HG02970 (cell line): ENCODE results near the gene TRIO.

ENCODE experiments used
- ATAC-seq: cut with Tn5 transposase; IDR thresholded peaks from one replicate; pipeline ENCODE4 v1.9.1; 2021; ENCODE audit warnings: mild to moderate bottlenecking, moderate library complexity, moderate number of reproducible peaks; ENCODE audit not compliant: unreplicated experiment, low FRiP score

Gene TRIO

GRCh38 chr5:14308384-14309154 is 165.4 kb downstream of the TRIO start:
- ATAC-seq: no peak

GRCh38 chr5:14309199-14309598 is 166.1 kb downstream of the TRIO start:
- ATAC-seq: no peak

GRCh38 chr5:14309878-14310531 is 166.9 kb downstream of the TRIO start:
- ATAC-seq: no peak

- ATAC-seq: no peak
Measured at GRCh38 chr5:14310901-14311300, 167.8 kb downstream of the TRIO start.

- no peak for ATAC-seq
Measured at GRCh38 chr5:14313986-14314690, 171.0 kb downstream of the TRIO start.

GRCh38 chr5:14316471-14316870 is 173.3 kb downstream of the TRIO start:
- ATAC-seq: no peak

GRCh38 chr5:14319102-14319501 is 176.0 kb downstream of the TRIO start:
- ATAC-seq: no peak

GRCh38 chr5:14321936-14322335 is 178.8 kb downstream of the TRIO start:
- ATAC-seq: no peak

GRCh38 chr5:14322437-14323187 is 179.5 kb downstream of the TRIO start:
- no peak for ATAC-seq

- ATAC-seq: no peak
Measured at GRCh38 chr5:14323466-14323865, 180.3 kb downstream of the TRIO start.

GRCh38 chr5:14325369-14325768 is 182.2 kb downstream of the TRIO start:
- ATAC-seq: no peak

- ATAC-seq: no peak
Measured at GRCh38 chr5:14326035-14326903, 183.1 kb downstream of the TRIO start.

GRCh38 chr5:14327624-14328023 is 184.5 kb downstream of the TRIO start:
- ATAC-seq: no peak

GRCh38 chr5:14328144-14328543 is 185.0 kb downstream of the TRIO start:
- ATAC-seq: no peak

GRCh38 chr5:14330291-14330690 is 187.1 kb downstream of the TRIO start:
- no peak for ATAC-seq

- ATAC-seq: no peak
Measured at GRCh38 chr5:14330729-14331385, 187.7 kb downstream of the TRIO start.

GRCh38 chr5:14331386-14331781 is 188.2 kb downstream of the TRIO start:
- ATAC-seq: no peak

GRCh38 chr5:14332038-14332631 is 189.0 kb downstream of the TRIO start:
- ATAC-seq: no peak

- no peak for ATAC-seq
Measured at GRCh38 chr5:14332746-14333145, 189.6 kb downstream of the TRIO start.
